ENCODE results near the gene CD163L1.
"Not testable (repeated sequence)": the region's sequence is repeated elsewhere in the genome, so short reads cannot be mapped to it uniquely, and the experiment has no call there.

CD163L1 gene

DNA sequence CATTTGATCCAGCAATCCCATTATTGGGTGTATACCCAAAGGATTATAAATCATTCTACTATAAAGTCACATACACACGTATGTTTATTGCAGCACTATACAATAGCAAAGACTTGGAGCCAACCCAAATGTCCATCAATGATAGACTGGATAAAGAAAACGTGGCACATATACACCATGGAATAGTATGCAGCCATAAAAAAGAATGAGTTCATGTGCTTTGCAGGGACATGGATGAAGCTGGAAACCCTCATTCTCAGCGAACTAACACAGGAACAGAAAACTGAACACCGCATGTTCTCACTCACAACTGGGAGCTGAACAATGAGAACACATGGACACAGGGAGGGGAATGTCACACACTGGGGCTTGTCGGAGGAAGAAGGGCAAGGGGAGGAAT, 106.2 kb downstream of the CD163L1 start:
- in situ Hi-C loops (cut with MboI; ENCODE audit: low sequenced_read_pairs), result not testable (repeated sequence)

DNA sequence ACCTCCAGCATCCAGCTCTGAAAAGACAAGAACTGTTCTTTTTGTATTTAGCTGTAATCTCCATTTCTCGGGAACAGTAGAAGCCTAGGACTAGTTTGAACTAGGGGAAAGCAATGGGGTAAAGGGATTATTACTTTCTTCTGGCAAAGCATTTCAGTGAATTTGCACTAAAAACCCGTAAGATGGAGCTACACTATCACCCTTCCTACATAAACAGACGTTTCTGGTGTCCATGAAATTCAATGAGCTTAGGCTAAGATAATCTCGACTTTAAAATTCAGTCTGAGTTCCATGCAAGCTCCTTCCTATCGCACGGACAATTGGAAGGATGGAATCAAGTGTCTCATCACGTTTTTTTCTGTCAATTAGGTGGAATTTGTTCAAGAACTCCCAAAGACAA, 116.0 kb downstream of the CD163L1 start:
- in situ Hi-C loops (cut with MboI; ENCODE audit: low sequenced_read_pairs), result no loop called here

DNA sequence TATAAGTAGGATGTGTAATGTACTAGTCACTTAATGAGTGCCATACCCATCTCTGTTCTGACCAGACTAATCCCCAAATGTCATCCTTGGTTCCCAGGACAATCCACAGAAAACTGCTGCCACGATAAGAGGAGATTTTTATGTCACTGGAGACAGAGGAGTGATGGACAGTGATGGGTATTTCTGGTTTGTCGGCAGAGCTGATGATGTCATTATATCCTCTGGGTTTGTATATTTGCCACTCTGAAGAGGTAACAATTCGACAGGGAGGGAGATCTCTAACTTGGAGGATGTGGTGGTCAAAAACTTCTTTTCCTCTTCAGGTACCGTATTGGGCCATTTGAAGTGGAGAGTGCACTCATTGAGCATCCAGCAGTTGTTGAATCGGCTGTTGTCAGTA, 119.8 kb downstream of the CD163L1 start:
- in situ Hi-C loops (cut with MboI; ENCODE audit: low sequenced_read_pairs), result no loop called here

DNA sequence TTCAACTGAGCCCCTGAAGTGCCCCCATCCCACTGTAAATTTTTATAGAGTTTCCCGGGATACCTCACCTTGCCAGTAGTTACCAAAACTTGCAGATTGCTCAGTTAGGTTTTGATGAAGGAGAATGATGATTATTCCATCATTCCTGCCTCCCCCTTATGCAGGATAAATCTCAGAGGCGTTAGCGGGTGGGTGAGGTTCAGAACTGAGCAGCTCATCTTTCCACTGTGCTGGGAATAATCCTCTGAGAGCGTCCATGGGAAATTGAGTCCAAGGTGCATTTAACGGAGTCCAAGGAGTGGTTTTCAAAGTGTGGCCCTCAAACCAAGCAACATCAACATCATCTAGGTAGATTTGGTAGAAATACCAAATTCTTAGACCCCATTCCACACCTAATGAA, 121.4 kb downstream of the CD163L1 start:
- in situ Hi-C loops (cut with MboI; ENCODE audit: low sequenced_read_pairs), result no loop called here

DNA sequence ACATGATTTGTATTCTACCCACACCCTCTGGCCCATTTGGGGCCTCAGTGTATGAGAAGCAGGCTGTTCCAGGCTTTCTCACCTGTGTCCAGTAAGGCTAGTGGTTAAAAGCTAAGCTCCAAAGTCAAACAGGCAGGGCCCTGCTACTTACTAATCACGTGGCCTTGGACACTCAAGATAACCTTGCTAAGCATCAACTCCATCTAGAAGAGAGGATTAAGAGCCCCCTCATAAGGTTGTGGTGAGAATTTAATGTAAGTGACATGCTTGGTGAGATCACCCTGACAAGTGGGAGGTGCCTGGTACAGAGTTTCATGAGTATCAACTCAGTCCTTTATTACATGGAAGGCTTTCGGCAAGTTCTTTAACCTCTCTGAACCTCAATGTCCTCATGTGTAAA, 122.3 kb downstream of the CD163L1 start:
- in situ Hi-C loops (cut with MboI; ENCODE audit: low sequenced_read_pairs), result no loop called here

DNA sequence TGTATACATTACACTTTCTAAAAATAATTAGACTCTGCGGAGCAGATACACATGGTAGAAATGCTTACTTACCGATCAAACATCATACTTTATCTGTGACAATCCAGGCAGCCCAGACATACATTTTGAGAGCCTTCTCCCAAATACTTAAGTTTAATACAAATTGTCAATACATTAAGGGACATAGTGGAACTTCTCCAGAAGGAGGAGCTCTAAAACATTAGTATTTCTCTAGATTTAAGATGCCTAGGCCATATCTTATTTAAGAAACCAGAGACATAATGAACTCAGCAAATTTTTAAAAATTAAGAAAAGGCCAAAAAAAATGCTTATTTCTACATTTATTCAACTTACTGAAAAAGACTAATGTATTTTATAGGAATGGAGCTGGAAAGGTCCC, 124.0 kb downstream of the CD163L1 start:
- in situ Hi-C loops (cut with MboI; ENCODE audit: low sequenced_read_pairs), result no loop called here

DNA sequence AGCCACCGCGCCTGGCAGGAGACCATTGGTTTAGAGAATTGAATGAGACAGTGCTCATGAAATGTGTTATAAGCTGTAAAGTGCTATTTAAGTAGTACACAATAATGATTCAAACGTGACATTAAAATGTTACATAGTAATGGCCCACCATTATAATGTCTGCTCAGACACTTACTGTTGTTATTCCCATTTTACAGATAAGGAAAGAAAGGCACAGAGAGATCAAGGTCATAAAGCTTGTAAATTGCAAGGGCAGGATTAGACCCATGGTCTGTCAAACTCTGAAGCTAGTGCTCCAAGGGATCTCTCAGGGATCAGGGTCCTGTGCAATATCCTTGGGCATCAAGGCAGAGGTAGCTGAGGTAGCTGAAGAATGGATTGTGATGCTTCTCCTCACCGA, 133.9 kb downstream of the CD163L1 start:
- in situ Hi-C loops (cut with MboI; ENCODE audit: low sequenced_read_pairs), result no loop called here
